Measurements from ENCODE around the gene TTYH3.

- TF ChIP-seq, protein P1, sequence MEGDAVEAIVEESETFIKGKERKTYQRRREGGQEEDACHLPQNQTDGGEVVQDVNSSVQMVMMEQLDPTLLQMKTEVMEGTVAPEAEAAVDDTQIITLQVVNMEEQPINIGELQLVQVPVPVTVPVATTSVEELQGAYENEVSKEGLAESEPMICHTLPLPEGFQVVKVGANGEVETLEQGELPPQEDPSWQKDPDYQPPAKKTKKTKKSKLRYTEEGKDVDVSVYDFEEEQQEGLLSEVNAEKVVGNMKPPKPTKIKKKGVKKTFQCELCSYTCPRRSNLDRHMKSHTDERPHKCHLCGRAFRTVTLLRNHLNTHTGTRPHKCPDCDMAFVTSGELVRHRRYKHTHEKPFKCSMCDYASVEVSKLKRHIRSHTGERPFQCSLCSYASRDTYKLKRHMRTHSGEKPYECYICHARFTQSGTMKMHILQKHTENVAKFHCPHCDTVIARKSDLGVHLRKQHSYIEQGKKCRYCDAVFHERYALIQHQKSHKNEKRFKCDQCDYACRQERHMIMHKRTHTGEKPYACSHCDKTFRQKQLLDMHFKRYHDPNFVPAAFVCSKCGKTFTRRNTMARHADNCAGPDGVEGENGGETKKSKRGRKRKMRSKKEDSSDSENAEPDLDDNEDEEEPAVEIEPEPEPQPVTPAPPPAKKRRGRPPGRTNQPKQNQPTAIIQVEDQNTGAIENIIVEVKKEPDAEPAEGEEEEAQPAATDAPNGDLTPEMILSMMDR (conservative IDR thresholded peaks at IDR 0.05 in 1 of 2, IDR thresholded peaks at IDR 0.05 in 1 of 2; ENCODE audit: extremely low read depth in 1 of 2, insufficient read depth in 1 of 2, low read depth in 1 of 2, low read length in 2 of 2), result no peak
- TF ChIP-seq EZH2 (IDR thresholded peaks at IDR 0.05; ENCODE audit: borderline replicate concordance, low read length), result no peak
Measured at GRCh38 chr7:2710286-2710655, 78.5 kb downstream of the TTYH3 start.

Data from mammary epithelial cell (primary cell).